IgD-negative memory B cell (primary cell): ENCODE results near the gene CERS6. TPM values are rescaled to one million over a fixed set of nuclear protein-coding genes. Genes with fewer than 3 reads are reported as not detected.

Experiments
- H3K27ac Mint-ChIP-seq, 3 donors: one replicate each; pipeline ENCODE4 v1.8.0; 2020 to 2022; ENCODE audit warnings: mild to moderate bottlenecking in 3 of 3, mixed read lengths in 3 of 3, moderate library complexity in 1 of 3
- H3K27me3 Mint-ChIP-seq: one replicate; pipeline ENCODE4 v1.8.0; 2021; ENCODE audit warnings: mixed read lengths
- H3K36me3 Mint-ChIP-seq: one replicate; pipeline ENCODE4 v1.8.0; 2020; ENCODE audit warnings: mild to moderate bottlenecking, mixed read lengths
- H3K4me1 Mint-ChIP-seq, 3 donors: one replicate each; pipeline ENCODE4 v1.8.0; 2020 to 2022; ENCODE audit warnings: mixed read lengths in 3 of 3, mild to moderate bottlenecking in 1 of 3
- H3K4me3 Mint-ChIP-seq, 4 donors: one replicate each; pipeline ENCODE4 v1.8.0; 2020 to 2022; ENCODE audit warnings: mild to moderate bottlenecking in 4 of 4, mixed read lengths in 4 of 4, moderate library complexity in 3 of 4
- H3K9me3 Mint-ChIP-seq, 3 donors: one replicate each; pipeline ENCODE4 v1.8.0; 2020 to 2021; ENCODE audit warnings: mixed read lengths in 3 of 3, mild to moderate bottlenecking in 1 of 3
- polyA plus RNA-seq: library from polyadenylated mRNA; unstranded; fragments of 300-500 nt; fragmentation: Illumina TruSeq; gene quantifications from one replicate; pipeline ENCODE4 v1.2.3, GENCODE V29; 2021

CERS6 gene
- polyA plus RNA-seq, 1 donor from 2014 or later: 2.7 TPM

DNA sequence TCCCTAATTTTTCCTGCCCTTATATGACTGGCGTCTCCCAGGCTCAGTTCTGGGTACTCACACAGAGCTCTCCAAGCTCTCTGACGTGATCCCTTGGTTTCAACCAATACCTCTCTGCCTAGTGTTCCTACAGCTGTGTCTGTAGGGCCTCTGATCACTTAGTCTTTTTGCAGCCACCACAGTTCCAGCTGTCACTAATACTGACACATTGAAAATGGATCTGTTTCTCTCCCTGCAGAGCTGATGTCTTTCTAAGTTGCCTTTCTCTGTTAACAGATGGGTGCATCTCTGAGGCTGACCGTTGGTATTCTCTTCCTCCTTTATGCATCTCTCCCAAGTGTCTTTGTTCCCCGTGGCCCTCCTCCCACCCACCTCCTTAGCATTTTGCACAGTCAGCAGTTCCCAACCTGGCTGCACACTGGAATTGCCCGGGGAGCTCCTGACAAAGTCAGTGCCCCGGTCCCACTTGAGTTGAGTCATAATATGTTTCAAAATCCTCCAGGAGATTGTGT, 62.5 kb downstream of the CERS6 start:
- H3K36me3 Mint-ChIP-seq: peaks cover 3% of the 10 kb centered on the region
- peaks cover 3 to 14% (median 7%) of the 10 kb centered on the region in 3 donors for H3K4me1 Mint-ChIP-seq
- no peaks in the 10 kb centered on the region for H3K9me3 Mint-ChIP-seq
- no peak overlapping the region for H3K27ac Mint-ChIP-seq
- no peaks in the 10 kb centered on the region for H3K27me3 Mint-ChIP-seq
- no peak overlapping the region for H3K4me3 Mint-ChIP-seq

DNA sequence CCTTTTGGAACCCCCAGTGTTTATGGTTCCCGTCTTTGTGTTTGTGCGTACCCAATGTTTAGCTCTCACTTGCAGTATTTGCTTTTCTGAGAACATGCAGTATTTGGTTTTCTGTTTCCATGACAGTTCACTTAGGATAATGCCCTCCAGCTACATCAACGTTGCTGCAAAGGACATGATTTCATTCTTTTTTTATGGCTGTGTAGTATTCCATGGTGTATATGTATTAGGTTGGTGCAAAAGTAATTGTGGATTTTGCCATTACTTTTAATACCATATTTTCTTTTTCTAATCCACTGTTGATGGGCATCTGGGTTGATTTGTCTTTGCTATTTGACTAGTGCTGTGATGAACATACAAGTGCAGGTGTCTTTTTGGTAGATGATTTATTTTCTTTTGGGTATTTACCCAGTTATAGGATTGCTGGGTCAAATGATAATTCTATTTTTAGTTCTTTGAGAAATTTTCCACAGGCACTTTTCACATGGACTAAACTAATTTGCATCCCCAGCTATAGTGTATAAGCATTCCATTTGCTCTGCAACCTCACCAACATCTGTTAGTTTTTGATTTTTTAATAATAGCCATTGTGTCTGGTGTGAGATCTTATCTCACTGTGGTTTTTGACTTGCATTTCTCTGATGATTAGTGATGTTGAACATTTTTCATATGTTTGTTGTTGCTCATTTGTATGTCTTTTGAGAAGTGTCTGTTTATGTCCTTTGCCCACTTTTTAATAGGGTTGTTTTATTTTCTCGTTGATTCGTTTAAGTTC, 63.6 kb downstream of the CERS6 start:
- peaks cover 7 to 24% (median 14%) of the 10 kb centered on the region in 3 donors for H3K4me1 Mint-ChIP-seq
- H3K9me3 Mint-ChIP-seq: no peaks in the 10 kb centered on the region
- H3K36me3 Mint-ChIP-seq: peaks cover 3% of the 10 kb centered on the region
- H3K27me3 Mint-ChIP-seq: no peaks in the 10 kb centered on the region
- no peak overlapping the region for H3K27ac Mint-ChIP-seq
- H3K4me3 Mint-ChIP-seq: no peak overlapping the region

DNA sequence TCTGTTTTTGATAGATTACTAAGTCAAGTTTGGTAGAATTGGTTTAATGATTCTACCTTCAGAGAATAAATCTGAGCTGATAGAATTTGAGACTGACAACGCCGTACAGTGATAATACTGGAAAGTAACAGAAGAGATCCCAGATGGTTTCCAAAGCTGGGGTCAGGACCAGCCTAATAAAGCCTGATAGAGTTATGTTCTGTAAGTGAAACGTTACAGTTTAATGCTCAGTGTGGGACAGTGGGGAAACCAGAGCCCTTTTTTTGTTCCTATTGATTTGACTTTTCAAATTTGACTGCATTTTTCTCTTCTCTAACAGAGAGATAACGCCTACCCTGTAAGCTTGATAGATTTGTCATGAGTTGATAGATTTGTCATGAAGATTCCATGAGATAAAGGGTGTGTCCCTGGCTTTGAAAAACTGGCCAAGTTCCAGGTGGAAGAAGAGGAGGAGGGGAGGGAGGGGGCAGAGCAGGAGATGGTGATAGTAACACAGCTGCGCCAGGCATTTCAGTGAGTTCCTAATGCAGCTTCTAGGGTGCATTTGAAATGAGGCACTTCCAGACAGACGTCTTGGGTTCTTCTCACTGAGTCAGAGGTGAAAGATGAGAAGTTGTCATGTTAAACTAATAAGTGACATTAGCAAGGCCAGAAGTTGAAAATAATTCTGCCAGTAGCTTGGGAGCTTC, 65.1 kb downstream of the CERS6 start:
- peaks cover 3% of the 10 kb centered on the region for H3K36me3 Mint-ChIP-seq
- H3K9me3 Mint-ChIP-seq: no peaks in the 10 kb centered on the region
- peak overlapping the region in 1 of 3 donors; percentile 63 for H3K27ac Mint-ChIP-seq
- H3K4me1 Mint-ChIP-seq: peaks cover 5 to 24% (median 14%) of the 10 kb centered on the region in 3 donors
- H3K4me3 Mint-ChIP-seq: no peak overlapping the region
- H3K27me3 Mint-ChIP-seq: no peaks in the 10 kb centered on the region

DNA sequence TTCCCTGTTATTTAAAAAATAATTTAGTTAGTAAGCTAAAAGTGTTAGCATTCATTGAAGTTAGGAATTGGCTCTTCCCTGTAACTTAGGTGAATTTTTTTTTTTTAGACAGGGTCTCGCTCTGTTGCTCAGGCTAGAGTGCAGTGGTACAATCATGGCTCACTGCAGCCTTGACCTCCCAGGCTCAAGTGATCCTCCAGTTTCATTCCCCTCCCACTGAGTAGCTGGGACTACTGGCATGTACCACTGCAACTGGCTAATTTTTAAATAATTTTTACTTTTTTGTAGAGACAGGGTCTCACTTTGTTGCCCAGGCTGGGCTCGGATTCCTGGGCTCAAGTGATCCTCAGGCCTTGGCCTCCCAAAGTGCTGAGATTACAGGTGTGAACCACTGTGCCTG, 66.4 kb downstream of the CERS6 start:
- Mint-ChIP-seq H3K36me3 (peaks cover 3% of the 10 kb centered on the region), H3K4me1 (peaks cover 4 to 18% (median 14%) of the 10 kb centered on the region in 3 donors), H3K27me3 (no peaks in the 10 kb centered on the region), H3K9me3 (no peaks in the 10 kb centered on the region), H3K4me3 (no peak overlapping the region), H3K27ac (no peak overlapping the region)

DNA sequence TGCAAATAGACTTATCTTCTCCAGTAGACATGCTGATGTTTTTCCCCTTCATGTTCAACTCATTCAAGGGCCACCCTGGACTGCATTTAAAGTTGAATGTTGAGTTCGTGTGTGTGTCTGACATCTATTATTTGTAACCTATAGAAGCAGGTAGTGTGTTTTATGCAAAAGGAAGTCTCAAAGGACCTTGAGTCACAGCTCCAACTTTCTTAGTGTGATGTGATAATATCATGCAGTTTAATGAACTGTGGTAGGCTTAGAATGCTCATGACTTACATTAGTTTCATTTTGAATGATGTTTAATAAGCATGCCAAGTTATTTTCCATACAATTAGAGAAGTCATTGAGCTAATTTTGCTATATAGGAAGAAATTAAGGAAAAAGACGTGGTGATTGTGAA, 67.9 kb downstream of the CERS6 start:
- Mint-ChIP-seq H3K9me3 (no peaks in the 10 kb centered on the region), H3K4me3 (peak overlapping the region in 1 of 4 donors; percentile 25), H3K27me3 (no peaks in the 10 kb centered on the region), H3K4me1 (peaks cover 4 to 21% (median 11%) of the 10 kb centered on the region in 3 donors), H3K27ac (no peak overlapping the region), H3K36me3 (peaks cover 3% of the 10 kb centered on the region)

DNA sequence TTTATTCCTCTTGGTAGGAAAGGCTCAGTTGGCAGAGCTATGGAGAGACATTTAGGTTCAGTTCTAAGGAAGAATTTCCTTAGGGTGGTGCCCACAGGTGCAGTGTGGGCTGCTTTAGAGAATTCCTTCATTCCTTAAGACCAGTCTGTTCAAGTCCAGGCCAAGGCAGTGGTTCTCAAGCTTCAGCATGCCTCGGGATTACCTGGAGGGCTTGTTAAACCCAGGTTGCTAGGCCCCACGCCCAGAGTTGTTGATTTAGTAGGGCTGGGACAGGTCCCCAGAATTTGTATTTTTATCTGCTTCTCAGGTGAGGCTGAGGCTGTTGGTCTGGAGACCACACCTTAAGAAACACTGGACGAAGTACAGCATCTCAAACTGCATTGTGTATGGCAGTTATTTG, 68.9 kb downstream of the CERS6 start:
- H3K27ac Mint-ChIP-seq: no peak overlapping the region
- H3K9me3 Mint-ChIP-seq: no peaks in the 10 kb centered on the region
- peaks cover 6 to 23% (median 17%) of the 10 kb centered on the region in 3 donors for H3K4me1 Mint-ChIP-seq
- no peak overlapping the region for H3K4me3 Mint-ChIP-seq
- no peaks in the 10 kb centered on the region for H3K27me3 Mint-ChIP-seq
- peaks cover 3% of the 10 kb centered on the region for H3K36me3 Mint-ChIP-seq

DNA sequence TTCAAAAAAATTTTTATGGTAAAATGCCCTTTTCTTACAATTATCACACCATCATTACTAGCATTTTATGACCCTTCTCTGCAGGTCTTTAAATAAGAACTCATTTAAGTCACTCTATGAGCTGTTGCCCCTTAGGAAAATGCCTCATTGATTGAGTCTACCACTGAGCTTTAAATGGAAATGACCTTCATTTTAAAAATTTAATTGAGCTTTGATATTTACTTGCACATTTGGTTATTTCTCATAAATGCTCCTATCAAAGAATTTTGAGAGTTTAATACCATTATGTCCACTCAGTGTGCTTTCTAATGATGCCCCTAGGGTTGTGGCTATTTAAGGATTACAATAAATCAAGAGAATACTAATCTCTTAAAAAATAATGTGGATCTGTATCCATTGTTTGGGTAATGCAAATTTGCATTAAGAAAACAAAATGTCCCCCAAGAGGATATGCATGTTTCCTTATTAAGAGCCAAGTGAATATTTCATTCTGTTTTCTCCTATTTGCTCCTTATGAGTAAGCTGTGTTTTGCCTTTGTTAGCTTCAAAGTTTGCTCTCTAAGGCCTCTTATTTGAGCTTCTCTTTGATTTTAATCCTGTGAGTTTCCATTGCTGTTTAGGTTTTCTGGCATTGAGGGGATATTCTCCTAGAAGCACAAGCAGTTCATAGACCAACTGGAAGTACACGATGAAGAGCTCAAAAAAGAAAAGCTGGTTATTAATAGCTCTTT, 69.8 kb downstream of the CERS6 start:
- Mint-ChIP-seq H3K9me3 (no peaks in the 10 kb centered on the region), H3K4me1 (peaks cover 6 to 24% (median 18%) of the 10 kb centered on the region in 3 donors), H3K27me3 (no peaks in the 10 kb centered on the region), H3K27ac (no peak overlapping the region), H3K4me3 (no peak overlapping the region), H3K36me3 (no peaks in the 10 kb centered on the region)

DNA sequence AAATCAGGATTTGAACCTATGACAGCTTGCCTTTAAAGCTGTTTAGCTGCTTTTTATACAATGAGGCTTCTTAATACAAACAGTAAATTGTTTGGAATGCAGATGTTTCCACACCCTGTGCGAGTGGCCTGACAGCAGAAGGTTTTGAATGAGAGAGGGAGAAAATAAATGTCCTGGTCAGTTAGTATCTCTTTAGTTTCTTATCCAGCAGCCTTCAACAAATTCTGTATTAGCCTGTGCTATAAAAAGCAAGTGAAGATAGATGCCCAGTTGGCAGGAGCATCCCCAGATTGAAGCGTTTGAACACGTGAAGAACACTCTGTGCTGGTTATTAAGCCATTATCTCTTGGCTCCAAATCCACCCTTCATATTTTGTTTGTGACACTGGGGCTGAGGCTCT, 70.6 kb downstream of the CERS6 start:
- Mint-ChIP-seq H3K36me3 (no peaks in the 10 kb centered on the region), H3K27ac (no peak overlapping the region), H3K9me3 (no peaks in the 10 kb centered on the region), H3K4me1 (peaks cover 12 to 31% (median 25%) of the 10 kb centered on the region in 3 donors), H3K4me3 (no peak overlapping the region), H3K27me3 (no peaks in the 10 kb centered on the region)

DNA sequence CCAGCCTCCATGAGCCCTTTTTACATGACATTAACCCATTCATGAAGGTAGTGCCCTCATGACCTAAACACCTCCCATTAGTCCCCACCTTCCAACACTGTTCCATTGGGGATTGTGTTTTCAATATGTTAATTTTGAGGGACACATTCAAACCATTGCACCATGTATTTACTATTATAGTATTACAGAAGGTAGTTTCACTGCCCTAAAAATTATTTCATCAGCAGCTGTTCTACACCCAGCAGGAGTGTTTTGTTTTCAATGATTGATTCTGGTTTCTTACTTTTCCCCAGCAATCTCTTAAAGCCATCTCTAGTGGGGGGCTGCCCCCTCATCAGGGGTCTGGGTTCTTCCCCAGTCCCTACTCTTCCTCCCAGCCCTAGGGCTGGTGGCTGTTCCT, 71.9 kb downstream of the CERS6 start:
- Mint-ChIP-seq H3K36me3 (no peaks in the 10 kb centered on the region), H3K27me3 (no peaks in the 10 kb centered on the region), H3K27ac (no peak overlapping the region), H3K9me3 (no peaks in the 10 kb centered on the region), H3K4me1 (peaks cover 17 to 38% (median 34%) of the 10 kb centered on the region in 3 donors), H3K4me3 (no peak overlapping the region)

DNA sequence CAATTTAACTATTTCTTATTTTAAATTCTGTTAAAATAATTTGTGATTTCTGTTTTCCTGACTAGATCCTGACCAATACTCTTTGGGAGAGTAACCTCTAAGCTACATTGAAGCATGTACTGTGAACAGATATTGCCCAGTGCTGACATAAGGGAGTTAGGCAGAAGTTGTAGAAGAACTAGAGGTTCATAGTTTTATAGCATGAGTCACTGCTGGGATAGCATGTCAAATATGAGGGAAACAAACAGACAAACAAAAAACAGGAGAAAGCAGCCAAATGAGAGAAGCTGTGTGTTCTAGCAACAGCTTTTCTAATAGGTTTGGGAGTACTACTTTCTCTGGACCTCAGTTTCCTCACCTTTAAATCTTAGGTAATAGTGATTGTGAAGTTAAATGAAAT, 72.4 kb downstream of the CERS6 start:
- H3K4me3 Mint-ChIP-seq: no peak overlapping the region
- H3K27ac Mint-ChIP-seq: no peak overlapping the region
- no peaks in the 10 kb centered on the region for H3K36me3 Mint-ChIP-seq
- peaks cover 21 to 40% (median 38%) of the 10 kb centered on the region in 3 donors for H3K4me1 Mint-ChIP-seq
- H3K9me3 Mint-ChIP-seq: no peaks in the 10 kb centered on the region
- H3K27me3 Mint-ChIP-seq: no peaks in the 10 kb centered on the region

DNA sequence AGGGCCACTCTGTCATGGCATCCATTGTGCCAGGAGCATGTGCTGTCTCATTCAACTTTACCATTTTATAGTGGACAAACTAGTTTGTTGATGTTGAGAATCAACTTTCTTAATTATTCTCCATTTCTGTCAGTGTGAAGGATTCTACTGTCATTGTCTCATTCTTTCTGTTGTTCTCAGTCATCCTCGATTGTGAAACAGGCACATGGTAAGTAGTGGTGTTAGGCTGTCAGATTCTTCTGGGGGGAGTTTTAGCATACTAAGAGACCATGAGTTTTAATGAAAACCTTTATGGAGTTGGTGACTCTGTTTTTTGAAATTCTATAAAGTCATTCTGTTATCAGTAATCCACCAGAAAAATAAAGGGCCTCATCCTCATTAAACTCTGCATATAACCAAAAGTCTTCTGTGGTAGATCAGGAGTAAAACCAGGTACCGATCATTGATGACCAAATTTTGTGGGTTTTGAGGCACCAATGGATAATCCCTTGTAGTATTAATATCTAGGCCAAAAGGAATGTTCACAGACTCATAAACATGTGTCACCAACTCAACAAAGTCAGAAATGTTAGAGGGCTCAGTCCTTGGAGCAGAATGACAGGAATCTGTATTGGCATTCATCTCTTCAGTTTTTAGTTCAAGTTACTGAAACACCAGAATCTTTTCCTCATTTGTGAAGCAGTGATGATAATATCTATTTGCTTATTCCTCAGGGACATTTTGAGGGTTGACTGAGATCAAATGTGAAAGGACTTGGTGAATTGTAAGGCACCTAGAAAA, 73.2 kb downstream of the CERS6 start:
- H3K9me3 Mint-ChIP-seq: no peaks in the 10 kb centered on the region
- no peaks in the 10 kb centered on the region for H3K27me3 Mint-ChIP-seq
- peaks cover 22 to 40% (median 38%) of the 10 kb centered on the region in 3 donors for H3K4me1 Mint-ChIP-seq
- H3K27ac Mint-ChIP-seq: no peak overlapping the region
- H3K4me3 Mint-ChIP-seq: no peak overlapping the region
- H3K36me3 Mint-ChIP-seq: no peaks in the 10 kb centered on the region

DNA sequence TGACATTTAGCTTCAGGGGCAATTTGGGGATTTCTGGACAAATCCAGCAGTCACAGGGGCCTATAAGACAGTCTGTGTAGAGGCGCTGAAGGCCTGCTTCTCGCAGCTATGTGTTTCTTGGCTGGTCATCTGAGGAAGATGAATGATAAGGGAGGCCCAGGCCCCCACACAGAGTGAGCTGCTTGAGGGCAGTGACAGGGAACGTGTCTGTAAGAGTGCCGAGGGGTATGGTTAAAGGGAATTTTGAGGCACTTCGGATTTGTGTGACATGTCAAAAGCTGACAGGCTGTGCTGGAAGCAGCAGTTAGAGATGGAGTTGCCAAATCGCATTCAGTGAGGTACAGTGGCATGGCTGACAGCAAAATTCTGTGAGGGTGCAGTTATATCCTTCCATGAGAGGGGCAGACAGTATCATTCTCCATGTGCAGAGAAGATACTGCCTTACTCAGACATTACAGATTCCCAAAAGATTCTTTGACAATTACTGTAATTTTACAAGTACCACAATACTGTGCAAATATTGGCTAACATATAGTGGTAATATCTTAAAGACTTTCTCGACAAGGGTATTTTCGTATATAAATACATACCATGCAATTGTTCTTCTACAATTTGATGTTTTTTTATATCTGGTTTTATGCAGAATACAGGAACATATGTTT, 74.0 kb downstream of the CERS6 start:
- H3K36me3 Mint-ChIP-seq: no peaks in the 10 kb centered on the region
- H3K4me3 Mint-ChIP-seq: peak overlapping the region in 1 of 4 donors; percentile 30
- no peak overlapping the region for H3K27ac Mint-ChIP-seq
- H3K9me3 Mint-ChIP-seq: no peaks in the 10 kb centered on the region
- H3K4me1 Mint-ChIP-seq: peaks cover 24 to 39% (median 37%) of the 10 kb centered on the region in 3 donors
- no peaks in the 10 kb centered on the region for H3K27me3 Mint-ChIP-seq

DNA sequence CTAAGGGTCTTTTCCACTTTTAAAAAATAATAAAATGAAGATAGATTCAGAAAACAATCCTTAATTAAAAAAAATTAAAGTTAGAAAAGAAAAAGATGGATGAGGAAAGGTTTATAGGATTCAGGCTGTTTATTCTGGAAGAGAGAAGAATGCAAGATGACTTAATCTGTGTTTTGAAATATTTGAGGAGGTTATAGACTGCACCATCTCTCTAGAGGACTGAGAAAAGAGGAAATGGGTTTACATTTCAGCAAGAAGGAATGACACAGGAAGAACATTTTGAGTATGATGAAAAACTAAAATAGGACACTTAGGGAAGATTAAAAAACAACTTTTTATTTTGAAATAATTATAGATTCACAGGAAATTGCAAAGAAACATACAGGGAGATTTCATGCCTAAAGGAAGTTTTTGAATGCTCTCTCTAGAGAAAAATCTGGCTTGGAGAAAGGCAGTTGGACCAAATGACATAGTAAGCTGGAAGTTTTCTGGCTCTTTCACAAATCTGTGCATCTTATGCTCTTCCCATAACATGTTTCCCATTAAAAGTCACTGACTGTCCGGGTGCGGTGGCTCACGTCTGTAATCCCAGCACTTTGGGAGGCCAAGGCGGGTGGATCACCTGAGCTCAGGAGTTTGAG, 75.0 kb downstream of the CERS6 start:
- Mint-ChIP-seq H3K27me3 (no peaks in the 10 kb centered on the region), H3K27ac (peak overlapping the region in 2 of 3 donors; percentile 59 to 70), H3K9me3 (no peaks in the 10 kb centered on the region), H3K4me1 (peaks cover 26 to 39% (median 37%) of the 10 kb centered on the region in 3 donors), H3K4me3 (peak overlapping the region in 2 of 4 donors; percentile 76 to 83), H3K36me3 (no peaks in the 10 kb centered on the region)
